DMS 273 (cell line): Measurements from ENCODE around the gene TEK.

Experiments
- DNase-seq: peaks from one replicate; lab custom pipeline; 2025; ENCODE audit not compliant: unreplicated experiment; lab: John Stamatoyannopoulos, UW

The TEK gene

GRCh38 chr9:27176971-27177370, 67.9 kb downstream of the TEK start:
- DNase-seq: no peak

GRCh38 chr9:27179245-27179865, 70.3 kb downstream of the TEK start:
- DNase-seq: no peak

GRCh38 chr9:27181381-27181780, 72.4 kb downstream of the TEK start:
- DNase-seq: no peak

- DNase-seq: no peak
Measured at GRCh38 chr9:27182421-27182820, 73.4 kb downstream of the TEK start.

GRCh38 chr9:27183131-27183530, 74.1 kb downstream of the TEK start:
- no peak for DNase-seq

- no peak for DNase-seq
Measured at GRCh38 chr9:27183701-27184100, 74.7 kb downstream of the TEK start.

- no peak for DNase-seq
Measured at GRCh38 chr9:27184556-27185351, 75.7 kb downstream of the TEK start.

GRCh38 chr9:27188426-27188825, 79.4 kb downstream of the TEK start:
- DNase-seq: no peak

- DNase-seq: no peak
Measured at GRCh38 chr9:27189426-27189825, 80.4 kb downstream of the TEK start.

- no peak for DNase-seq
Measured at GRCh38 chr9:27192291-27192960, 83.4 kb downstream of the TEK start.

GRCh38 chr9:27193886-27194285, 84.9 kb downstream of the TEK start:
- DNase-seq: no peak

GRCh38 chr9:27194401-27195091, 85.5 kb downstream of the TEK start:
- no peak for DNase-seq

- DNase-seq: no peak
Measured at GRCh38 chr9:27195191-27195590, 86.2 kb downstream of the TEK start.

GRCh38 chr9:27196383-27196782, 87.4 kb downstream of the TEK start:
- DNase-seq: no peak

GRCh38 chr9:27198190-27198589, 89.2 kb downstream of the TEK start:
- DNase-seq: no peak

GRCh38 chr9:27202056-27202455, 93.0 kb downstream of the TEK start:
- no peak for DNase-seq

GRCh38 chr9:27203783-27204182, 94.8 kb downstream of the TEK start:
- no peak for DNase-seq

- no peak for DNase-seq
Measured at GRCh38 chr9:27204578-27204977, 95.6 kb downstream of the TEK start.

- no peak for DNase-seq
Measured at GRCh38 chr9:27205198-27205597, 96.2 kb downstream of the TEK start.

- no peak for DNase-seq
Measured at GRCh38 chr9:27206041-27206440, 97.0 kb downstream of the TEK start.

GRCh38 chr9:27209034-27209433, 100.0 kb downstream of the TEK start:
- no peak for DNase-seq

GRCh38 chr9:27210588-27210987, 101.6 kb downstream of the TEK start:
- DNase-seq: no peak
